Endothelial cell of umbilical vein (primary cell): ENCODE results near the gene EBF4. TPM values are rescaled to one million over a fixed set of nuclear protein-coding genes. Genes with fewer than 3 reads are reported as not detected.

Source experiments
- BruUV-seq: library from RNA; stranded (reverse); fragments of 400-500 nt; replicated peaks from 2 replicates; lab custom pipeline; 2021; lab: Mats Ljungman, UMichigan
- CTCF ChIA-PET: fragments of 300-600, 350-600 bp; sonication (Branson Sonifier 250); formaldehyde crosslinking; loops from one replicate; lab custom pipeline; 2021; ENCODE audit warnings: antibody characterized with exemption, inconsistent platforms; lab: Charles Lee
- POLR2A ChIA-PET: fragments of 300-600, 350-600 bp; sonication (Branson Sonifier 250); formaldehyde crosslinking; loops from one replicate; lab custom pipeline; 2021; ENCODE audit warnings: antibody characterized with exemption, inconsistent platforms; lab: Charles Lee
- DNase-seq: peaks from one replicate; pipeline ENCODE4 v3.0.0-alpha.2; 2011; ENCODE audit warnings: low read depth, low spot score
- FAIRE-seq: peaks from 2 replicates; lab custom pipeline; 2011; peaks lifted over from hg19 to GRCh38; lab: Jason Lieb, UNC
- H2AFZ ChIP-seq: 2 replicates; pipeline ENCODE4 v1.6.0; 2012; ENCODE audit warnings: low read depth, low read length, control low read depth, inconsistent platforms
- H3K27ac ChIP-seq: 2 replicates; pipeline ENCODE4 v1.5.1; 2011; ENCODE audit warnings: low read depth, mild to moderate bottlenecking, control low read depth, low read length, moderate library complexity; ENCODE audit not compliant: insufficient read depth
- H3K27me3 ChIP-seq, 2 experiments: 2 replicates each; pipeline versions ENCODE4 v1.6.0 to v1.6.1; 2011; ENCODE audit warnings: low read length in 2 of 2, mixed read lengths in 1 of 2; ENCODE audit not compliant: control insufficient read depth in 2 of 2, insufficient read depth in 2 of 2
- H3K36me3 ChIP-seq, 2 experiments: 2 replicates in 1 of 2; 3 replicates in 1 of 2; pipeline ENCODE4 v1.5.1; 2011; ENCODE audit warnings: low read length in 2 of 2, mild to moderate bottlenecking in 1 of 2, moderate library complexity in 1 of 2; ENCODE audit not compliant: control insufficient read depth in 2 of 2, insufficient read depth in 2 of 2; ENCODE audit errors: extremely low read depth in 1 of 2
- H3K4me1 ChIP-seq: 3 replicates; pipeline ENCODE4 v1.5.1; 2011; ENCODE audit warnings: mild to moderate bottlenecking, low read length; ENCODE audit not compliant: control insufficient read depth, insufficient read depth; ENCODE audit errors: extremely low read depth
- H3K4me2 ChIP-seq: 2 replicates; pipeline ENCODE4 v1.6.1; 2011; ENCODE audit warnings: low read length, control low read depth, mixed read lengths; ENCODE audit not compliant: insufficient read depth
- H3K4me3 ChIP-seq, 3 experiments: fragments of 200-600 bp in 1 of 3; sonication (generic), shearing (Covaris generic) in 1 of 3; replicated peaks in 1 of 3; 2 replicates each; pipeline ENCODE4 v1.5.1; 2011 to 2016; ENCODE audit warnings: control low read depth in 3 of 3, low read length in 3 of 3, mild to moderate bottlenecking in 2 of 3, inconsistent platforms in 1 of 3, low read depth in 1 of 3, moderate library complexity in 1 of 3; ENCODE audit not compliant: insufficient read depth in 1 of 3
- H3K79me2 ChIP-seq: 2 replicates; pipeline ENCODE4 v1.6.0; 2012; ENCODE audit warnings: low read length, inconsistent platforms; ENCODE audit not compliant: control insufficient read depth, insufficient read depth
- H3K9ac ChIP-seq: replicated peaks from 2 replicates; pipeline ENCODE3; 2011; ENCODE audit warnings: low read length, control low read depth; ENCODE audit not compliant: insufficient read depth; ENCODE audit errors: extremely low read depth
- H3K9me1 ChIP-seq: replicated peaks from 3 replicates; pipeline ENCODE4 v1.6.0; 2011; ENCODE audit warnings: mild to moderate bottlenecking, low read length; ENCODE audit not compliant: control insufficient read depth, insufficient read depth; ENCODE audit errors: extremely low read depth
- H3K9me3 ChIP-seq: replicated peaks from 2 replicates; pipeline ENCODE4 v1.5.1; 2012; ENCODE audit warnings: low read length, inconsistent platforms; ENCODE audit not compliant: control insufficient read depth, insufficient read depth
- H4K20me1 ChIP-seq: replicated peaks from 2 replicates; pipeline ENCODE3; 2011; ENCODE audit warnings: mild to moderate bottlenecking, low read length; ENCODE audit not compliant: control insufficient read depth, insufficient read depth; ENCODE audit errors: extremely low read depth
- EZH2 ChIP-seq: IDR thresholded peaks from 2 replicates; pipeline ENCODE4 v1.6.1; 2012; ENCODE audit warnings: borderline replicate concordance, low read depth, mild to moderate bottlenecking, moderate library complexity, low read length, inconsistent platforms; ENCODE audit not compliant: severe bottlenecking
- FOS ChIP-seq: IDR thresholded peaks from 2 replicates; pipeline ENCODE4 v1.6.1; 2011; ENCODE audit warnings: mild to moderate bottlenecking, low read length, moderate library complexity, borderline replicate concordance; ENCODE audit not compliant: insufficient read depth
- GATA2 ChIP-seq: IDR thresholded peaks from 2 replicates; pipeline ENCODE4 v1.7.0; 2011; ENCODE audit warnings: low read depth, mild to moderate bottlenecking, moderate library complexity, mixed read lengths, low read length; ENCODE audit not compliant: insufficient read length, insufficient read depth
- JUN ChIP-seq: IDR thresholded peaks from 2 replicates; pipeline ENCODE4 v1.6.1; 2011; ENCODE audit warnings: borderline replicate concordance, low read depth; ENCODE audit not compliant: insufficient read length, insufficient read depth
- MAX ChIP-seq: IDR thresholded peaks from 2 replicates; pipeline ENCODE4 v1.6.1; 2011; ENCODE audit not compliant: insufficient read depth, insufficient read length
- MYC ChIP-seq: IDR thresholded peaks from one replicate; pipeline ENCODE4 v1.6.1; 2011; ENCODE audit warnings: mild to moderate bottlenecking, low read depth, low read length
- POLR2A ChIP-seq: IDR thresholded peaks from 2 replicates; pipeline ENCODE4 v1.6.1; 2012; ENCODE audit warnings: low read depth, mild to moderate bottlenecking, control low read depth, low read length
- POLR2AphosphoS5 ChIP-seq: IDR thresholded peaks from 2 replicates; pipeline ENCODE4 v1.6.1; 2012; ENCODE audit warnings: low read depth, mild to moderate bottlenecking, control low read depth, low read length, moderate library complexity; ENCODE audit not compliant: insufficient read depth
- dilution Hi-C: fragments of 300-500 bp; cut with MboI; formaldehyde crosslinking; loops from one replicate; pipeline ENCODE4 v1.15.0; 2019; ENCODE audit warnings: low sequenced_read_pairs; ENCODE audit not compliant: extremely low pct_ligation_motif_present
- intact Hi-C: fragments of 100-400 bp; cut with micrococcal nuclease; formaldehyde crosslinking; loops from one replicate; pipeline ENCODE4 v1.10.0; 2022
- polyA plus RNA-seq, 4 experiments: library from polyadenylated mRNA; depleted of rRNA in 3 of 4; stranded (reverse) in 3 of 4; unstranded in 1 of 4; fragments of >200 nt; gene quantifications; 2 replicates each; pipeline versions ENCODE4 v1.2.1 to v1.2.3, GENCODE V29; 2011 to 2012; ENCODE audit warnings: missing spikeins in 1 of 4
- total RNA-seq: library from RNA; stranded (reverse); gene quantifications from 2 replicates; pipeline ENCODE4 v1.2.3, GENCODE V29; 2021
- TF ChIP-seq, protein P1 (sequence below), 2 donors: IDR thresholded peaks; 1 replicate in 1 of 2; 2 replicates in 1 of 2; pipeline ENCODE4 v1.5.1; 2011; ENCODE audit warnings: low read length in 2 of 2, mild to moderate bottlenecking in 2 of 2, moderate library complexity in 2 of 2, control low read depth in 1 of 2, inconsistent platforms in 1 of 2, low read depth in 1 of 2; ENCODE audit not compliant: insufficient read depth in 1 of 2; ENCODE audit errors: extremely low read depth in 1 of 2

Gene EBF4
- total and polyA plus RNA-seq, 2 donors (not counting 3 experiments of a cell fraction or from before 2014, with no cell fraction given): 2.7 to 3.4 TPM

DNA sequence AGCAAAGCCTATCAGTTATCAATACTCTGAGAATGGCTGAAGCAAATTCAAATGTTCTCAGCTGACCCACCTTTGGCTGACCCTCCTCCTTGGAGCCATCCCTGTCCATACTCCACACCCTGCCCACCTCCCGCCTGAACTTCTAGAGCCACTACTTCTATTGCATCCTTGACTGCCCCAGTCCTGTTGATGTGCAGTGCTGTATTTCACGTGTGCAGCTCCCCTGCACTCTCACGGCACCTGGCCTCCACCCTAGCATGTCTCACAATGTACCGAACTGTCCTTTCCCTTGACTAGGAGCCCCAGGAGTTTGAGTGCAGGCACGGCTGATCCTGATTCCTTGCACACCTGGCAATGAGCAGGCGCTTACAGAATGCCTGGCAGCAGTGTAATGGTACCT, 100.9 kb downstream of the EBF4 start:
- H3K79me2 ChIP-seq: no peaks in the 10 kb centered on the region
- H3K27ac ChIP-seq: no peak overlapping the region
- H3K9me3 ChIP-seq: no peaks in the 10 kb centered on the region
- TF ChIP-seq EZH2: no peak
- no peak for TF ChIP-seq MAX
- TF ChIP-seq FOS: no peak
- TF ChIP-seq GATA2: no peak
- no peak for TF ChIP-seq JUN
- TF ChIP-seq, protein P1, sequence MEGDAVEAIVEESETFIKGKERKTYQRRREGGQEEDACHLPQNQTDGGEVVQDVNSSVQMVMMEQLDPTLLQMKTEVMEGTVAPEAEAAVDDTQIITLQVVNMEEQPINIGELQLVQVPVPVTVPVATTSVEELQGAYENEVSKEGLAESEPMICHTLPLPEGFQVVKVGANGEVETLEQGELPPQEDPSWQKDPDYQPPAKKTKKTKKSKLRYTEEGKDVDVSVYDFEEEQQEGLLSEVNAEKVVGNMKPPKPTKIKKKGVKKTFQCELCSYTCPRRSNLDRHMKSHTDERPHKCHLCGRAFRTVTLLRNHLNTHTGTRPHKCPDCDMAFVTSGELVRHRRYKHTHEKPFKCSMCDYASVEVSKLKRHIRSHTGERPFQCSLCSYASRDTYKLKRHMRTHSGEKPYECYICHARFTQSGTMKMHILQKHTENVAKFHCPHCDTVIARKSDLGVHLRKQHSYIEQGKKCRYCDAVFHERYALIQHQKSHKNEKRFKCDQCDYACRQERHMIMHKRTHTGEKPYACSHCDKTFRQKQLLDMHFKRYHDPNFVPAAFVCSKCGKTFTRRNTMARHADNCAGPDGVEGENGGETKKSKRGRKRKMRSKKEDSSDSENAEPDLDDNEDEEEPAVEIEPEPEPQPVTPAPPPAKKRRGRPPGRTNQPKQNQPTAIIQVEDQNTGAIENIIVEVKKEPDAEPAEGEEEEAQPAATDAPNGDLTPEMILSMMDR (IDR thresholded peaks at IDR 0.05; ENCODE audit: extremely low read depth in 1 of 2, insufficient read depth in 1 of 2, low read depth in 1 of 2, low read length in 2 of 2): no peak
- TF ChIP-seq MYC: no peak
- no peak for TF ChIP-seq POLR2AphosphoS5
- no peak for TF ChIP-seq POLR2A
- intact Hi-C loops: no loop called here
- peaks cover 0 to 15% of the 10 kb centered on the region in 2 experiments for H3K27me3 ChIP-seq
- H2AFZ ChIP-seq: no peak overlapping the region
- no peaks in the 10 kb centered on the region for H3K36me3 ChIP-seq
- H3K4me2 ChIP-seq: no peak overlapping the region
- no peak overlapping the region for H3K4me3 ChIP-seq
- H3K9me1 ChIP-seq: no peaks in the 10 kb centered on the region
- BruUV-seq: no TSS peak
- H3K4me1 ChIP-seq: no peaks in the 10 kb centered on the region
- POLR2A ChIA-PET: no interaction called here
- no peak for FAIRE-seq
- DNase-seq: no peak
- H4K20me1 ChIP-seq: no peaks in the 10 kb centered on the region
- CTCF ChIA-PET: interaction anchor here (1.0 kb wide), 1 partner anchor 72 kb away, joined by 3 read pairs; no protein-coding TSS in a partner anchor
- H3K9ac ChIP-seq: no peak overlapping the region
- dilution Hi-C loops: no loop called here
